ENCODE data around the gene NADK2. TPM values are rescaled to one million over a fixed set of nuclear protein-coding genes. Genes with fewer than 3 reads are reported as not detected.
"Not testable (repeated sequence)": the region's sequence is repeated elsewhere in the genome, so short reads cannot be mapped to it uniquely, and the experiment has no call there.

NADK2 gene, protein sequence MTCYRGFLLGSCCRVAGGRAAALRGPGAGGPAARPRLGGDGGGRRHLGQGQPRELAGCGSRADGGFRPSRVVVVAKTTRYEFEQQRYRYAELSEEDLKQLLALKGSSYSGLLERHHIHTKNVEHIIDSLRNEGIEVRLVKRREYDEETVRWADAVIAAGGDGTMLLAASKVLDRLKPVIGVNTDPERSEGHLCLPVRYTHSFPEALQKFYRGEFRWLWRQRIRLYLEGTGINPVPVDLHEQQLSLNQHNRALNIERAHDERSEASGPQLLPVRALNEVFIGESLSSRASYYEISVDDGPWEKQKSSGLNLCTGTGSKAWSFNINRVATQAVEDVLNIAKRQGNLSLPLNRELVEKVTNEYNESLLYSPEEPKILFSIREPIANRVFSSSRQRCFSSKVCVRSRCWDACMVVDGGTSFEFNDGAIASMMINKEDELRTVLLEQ
- polyA plus RNA-seq (2013, experiment 1 of 2) = 8.1 TPM
- polyA plus RNA-seq (2013, experiment 2 of 2) = 8.3 TPM

DNA sequence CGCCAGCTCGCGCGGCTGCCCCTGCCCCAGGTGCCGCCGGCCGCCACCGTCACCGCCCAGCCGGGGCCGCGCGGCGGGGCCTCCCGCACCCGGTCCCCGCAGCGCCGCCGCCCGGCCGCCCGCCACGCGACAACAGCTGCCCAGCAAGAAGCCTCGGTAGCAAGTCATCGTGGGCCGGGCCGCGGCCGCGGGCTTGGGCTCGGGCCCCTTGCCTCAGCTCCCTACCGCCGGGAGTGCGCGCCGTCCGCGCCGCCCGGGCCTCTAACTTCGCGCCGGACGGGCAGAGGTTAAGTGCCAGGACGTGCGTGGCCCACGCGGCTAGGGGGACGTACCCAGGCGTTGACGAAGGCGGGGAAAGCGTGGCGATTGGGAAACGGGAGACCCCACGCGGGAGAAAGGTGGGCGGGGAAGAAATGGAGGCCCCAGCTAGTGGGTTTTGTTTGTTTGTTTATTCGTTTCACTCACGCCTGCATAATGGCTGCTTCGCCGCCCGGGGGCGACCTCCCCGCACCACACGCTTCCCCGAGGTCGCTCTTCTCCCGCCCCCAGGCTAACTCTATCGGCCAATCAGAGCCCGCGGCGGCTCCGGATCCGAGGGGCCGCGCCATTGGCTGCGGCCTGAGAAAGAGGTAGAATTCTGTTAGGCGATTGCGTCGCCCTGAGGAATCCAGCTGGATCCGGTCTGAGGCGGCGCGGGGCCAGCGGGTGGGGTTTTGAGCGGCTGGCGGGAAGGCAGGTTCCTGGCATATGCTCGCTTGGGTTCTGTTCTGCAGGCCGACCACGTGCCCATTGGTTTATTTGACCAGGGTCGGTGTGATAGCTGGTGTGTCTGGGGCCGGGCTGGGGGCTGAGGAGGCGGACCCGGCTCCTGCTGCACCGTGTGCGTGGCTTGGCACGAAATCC, at the start of gene NADK2:
Gene NADK2 (minus strand): TSS at position 295 of the 903 bp plus-strand sequence. CDS start 127 bp downstream, at position 168.
- Histone ChIP-seq H3K9me3 (ENCODE audit: control insufficient read depth, low read length) (no peaks in the 10 kb centered on the region), H4K91ac (ENCODE audit: low read length) (peak within 1 kb of the TSS; percentile 80), H3K36me3 (ENCODE audit: control insufficient read depth in 1 of 2, insufficient read depth in 2 of 2, low read depth in 1 of 2, low read length in 2 of 2) (no peaks in the 10 kb centered on the region), H2AK5ac (ENCODE audit: low read length, severe bottlenecking) (peak within 1 kb of the TSS; percentile 96), H2AFZ (ENCODE audit: low read depth, low read length) (peak within 1 kb of the TSS; percentile 80), H3K79me1 (replicated peaks; ENCODE audit: low read length, poor library complexity, severe bottlenecking) (peaks cover 10% of the 10 kb centered on the region), H3K27ac (ENCODE audit: low read length, poor library complexity, severe bottlenecking) (peak within 1 kb of the TSS; percentile 92), H2BK12ac (ENCODE audit: low read length in 2 of 2) (peak within 1 kb of the TSS; percentile 54 to 86), H3K14ac (ENCODE audit: low read length in 2 of 2) (peak within 1 kb of the TSS; percentile 58 to 70), H3K27me3 (ENCODE audit: control insufficient read depth in 1 of 2, insufficient read depth in 1 of 2, low read length in 2 of 2) (no peaks in the 10 kb centered on the region), H2BK120ac (ENCODE audit: low read depth, low read length) (peak within 1 kb of the TSS; percentile 73), H3K4ac (ENCODE audit: low read depth in 1 of 2, low read length in 2 of 2) (peak within 1 kb of the TSS; percentile 88 to 89), H3K18ac (ENCODE audit: low read depth in 1 of 2, low read length in 2 of 2) (peak within 1 kb of the TSS; percentile 88 to 98), H3K4me3 (ENCODE audit: insufficient read depth in 1 of 2, low read depth in 1 of 2, low read length in 2 of 2) (peak within 1 kb of the TSS; percentile 87 to 90), H3K4me2 (ENCODE audit: low read length, poor library complexity, severe bottlenecking) (peak within 1 kb of the TSS; percentile 79), H2BK5ac (ENCODE audit: low read depth, low read length, poor library complexity, severe bottlenecking) (peak within 1 kb of the TSS; percentile 89), H4K8ac (ENCODE audit: low read length) (peak within 1 kb of the TSS; percentile 64), H3K23ac (ENCODE audit: low read length in 2 of 2) (peak within 1 kb of the TSS in 1 of 2 experiments; percentile 56), H3K9ac (ENCODE audit: low read length) (peak within 1 kb of the TSS; percentile 96), H3K4me1 (ENCODE audit: control insufficient read depth, insufficient read depth, low read depth, low read length) (peaks cover 7% of the 10 kb centered on the region), H2BK15ac (ENCODE audit: low read depth, poor library complexity, severe bottlenecking) (peak within 1 kb of the TSS; percentile 67)
- WGBS = 2% methylated on average over 65 of the region's 100 CpGs
- DNase-seq = peak; percentile 97

DNA sequence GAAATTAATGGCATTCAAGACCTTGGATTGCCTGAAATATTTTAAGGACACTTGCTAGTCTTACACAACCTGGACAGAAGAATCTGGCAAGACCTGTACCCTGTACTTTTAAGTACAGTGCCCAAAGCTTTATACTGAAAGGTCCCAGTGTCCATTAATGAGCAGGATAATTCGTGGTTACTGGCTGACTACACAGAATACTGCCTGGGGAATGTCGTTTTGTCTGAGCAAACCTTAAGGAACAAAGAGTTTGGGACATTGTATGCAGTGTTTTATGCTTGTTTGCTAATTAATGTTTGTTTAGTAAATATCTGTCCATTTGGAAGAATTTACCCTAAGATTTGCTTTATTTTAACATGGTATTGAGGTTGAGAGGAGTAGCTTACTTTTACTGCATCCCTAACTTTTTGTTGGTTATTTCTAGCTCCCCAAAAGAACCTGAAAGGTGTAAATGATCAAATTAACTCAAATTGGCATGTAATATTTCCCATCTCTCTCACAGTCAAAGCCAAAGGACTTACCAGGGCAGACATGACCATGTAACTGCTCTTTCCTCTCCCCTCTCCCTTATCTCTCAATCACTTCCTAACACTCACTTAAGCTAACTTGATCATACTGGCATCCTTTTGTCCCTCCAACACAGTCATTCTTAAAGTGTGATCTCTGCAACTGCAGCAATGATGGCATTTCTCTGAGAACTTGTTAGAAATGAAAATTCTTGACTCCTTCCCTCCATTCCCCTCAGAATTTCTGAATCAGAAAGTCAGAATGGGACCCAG, 44.3 kb upstream of the NADK2 start:
- Histone ChIP-seq H3K4ac (ENCODE audit: low read depth in 1 of 2, low read length in 2 of 2) (no peak overlapping the region), H3K9me3 (ENCODE audit: control insufficient read depth, low read length) (no peaks in the 10 kb centered on the region), H2BK120ac (ENCODE audit: low read depth, low read length) (no peak overlapping the region), H3K4me2 (ENCODE audit: low read length, poor library complexity, severe bottlenecking) (no peak overlapping the region), H4K8ac (ENCODE audit: low read length) (no peak overlapping the region), H3K14ac (ENCODE audit: low read length in 2 of 2) (no peak overlapping the region), H2BK5ac (ENCODE audit: low read depth, low read length, poor library complexity, severe bottlenecking) (no peak overlapping the region), H2AK5ac (ENCODE audit: low read length, severe bottlenecking) (no peak overlapping the region), H3K27ac (ENCODE audit: low read length, poor library complexity, severe bottlenecking) (no peak overlapping the region), H3K27me3 (ENCODE audit: control insufficient read depth in 1 of 2, insufficient read depth in 1 of 2, low read length in 2 of 2) (no peaks in the 10 kb centered on the region), H2BK12ac (ENCODE audit: low read length in 2 of 2) (no peak overlapping the region), H3K36me3 (ENCODE audit: control insufficient read depth in 1 of 2, insufficient read depth in 2 of 2, low read depth in 1 of 2, low read length in 2 of 2) (no peaks in the 10 kb centered on the region), H3K23ac (ENCODE audit: low read length in 2 of 2) (no peak overlapping the region), H3K4me3 (ENCODE audit: insufficient read depth in 1 of 2, low read depth in 1 of 2, low read length in 2 of 2) (no peak overlapping the region), H2AFZ (ENCODE audit: low read depth, low read length) (no peak overlapping the region), H2BK15ac (ENCODE audit: low read depth, poor library complexity, severe bottlenecking) (no peak overlapping the region), H3K18ac (ENCODE audit: low read depth in 1 of 2, low read length in 2 of 2) (no peak overlapping the region), H3K79me1 (replicated peaks; ENCODE audit: low read length, poor library complexity, severe bottlenecking) (no peaks in the 10 kb centered on the region), H4K91ac (ENCODE audit: low read length) (no peak overlapping the region), H3K4me1 (ENCODE audit: control insufficient read depth, insufficient read depth, low read depth, low read length) (no peaks in the 10 kb centered on the region), H3K9ac (ENCODE audit: low read length) (no peak overlapping the region)
- DNase-seq = no peak
- 38% methylated on average over 2 of the region's 2 CpGs for WGBS

DNA sequence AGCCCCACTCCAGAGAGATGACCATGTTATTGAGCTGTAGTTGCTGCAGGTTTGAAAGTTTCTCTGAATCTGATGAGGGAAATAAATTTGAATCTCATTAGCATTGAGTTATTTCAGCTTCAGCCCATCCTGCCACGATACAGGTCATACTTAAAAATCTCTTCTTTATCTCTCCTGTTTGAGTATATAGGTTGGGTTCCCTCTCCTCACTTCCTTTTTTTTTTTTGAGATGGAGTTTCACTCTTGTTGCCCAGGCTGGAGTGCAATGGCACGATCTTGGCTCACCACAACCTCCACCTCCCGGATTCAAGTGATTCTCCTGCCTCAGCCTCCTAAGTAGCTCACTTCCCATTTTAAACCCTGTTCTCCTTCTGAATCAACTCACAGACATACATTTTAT, 42.0 kb upstream of the NADK2 start:
- H3K18ac ChIP-seq (ENCODE audit: low read depth in 1 of 2, low read length in 2 of 2); H2AFZ ChIP-seq (ENCODE audit: low read depth, low read length); H4K8ac ChIP-seq (ENCODE audit: low read length); H3K27me3 ChIP-seq (ENCODE audit: control insufficient read depth in 1 of 2, insufficient read depth in 1 of 2, low read length in 2 of 2); H2BK120ac ChIP-seq (ENCODE audit: low read depth, low read length); H3K79me1 ChIP-seq (replicated peaks; ENCODE audit: low read length, poor library complexity, severe bottlenecking); H3K4me2 ChIP-seq (ENCODE audit: low read length, poor library complexity, severe bottlenecking); H2BK5ac ChIP-seq (ENCODE audit: low read depth, low read length, poor library complexity, severe bottlenecking); H3K36me3 ChIP-seq (ENCODE audit: control insufficient read depth in 1 of 2, insufficient read depth in 2 of 2, low read depth in 1 of 2, low read length in 2 of 2); H3K4ac ChIP-seq (ENCODE audit: low read depth in 1 of 2, low read length in 2 of 2); H3K4me1 ChIP-seq (ENCODE audit: control insufficient read depth, insufficient read depth, low read depth, low read length); H2BK15ac ChIP-seq (ENCODE audit: low read depth, poor library complexity, severe bottlenecking); H3K9ac ChIP-seq (ENCODE audit: low read length); H2BK12ac ChIP-seq (ENCODE audit: low read length in 2 of 2); DNase-seq; H3K23ac ChIP-seq (ENCODE audit: low read length in 2 of 2); H2AK5ac ChIP-seq (ENCODE audit: low read length, severe bottlenecking); H3K14ac ChIP-seq (ENCODE audit: low read length in 2 of 2); H4K91ac ChIP-seq (ENCODE audit: low read length); H3K9me3 ChIP-seq (ENCODE audit: control insufficient read depth, low read length); H3K4me3 ChIP-seq (ENCODE audit: insufficient read depth in 1 of 2, low read depth in 1 of 2, low read length in 2 of 2); H3K27ac ChIP-seq (ENCODE audit: low read length, poor library complexity, severe bottlenecking): not testable (repeated sequence)
- WGBS = 86% methylated on average over 1 of the region's 3 CpGs
